Testis (tissue), 3 donors: ENCODE data around the gene NEBL. TPM values are rescaled to one million over a fixed set of nuclear protein-coding genes. Genes with fewer than 3 reads are reported as not detected.

Experiments
- DNase-seq: peaks from one replicate; pipeline ENCODE4 v3.0.0-alpha.2; 2019
- H3K27ac ChIP-seq, 2 donors: fragments of 200-600 bp; sonication (generic); one replicate each; pipeline ENCODE4 v1.5.1; 2019
- H3K27me3 ChIP-seq: fragments of 200-600 bp; sonication (generic); one replicate; pipeline ENCODE4 v1.5.1; 2019
- H3K36me3 ChIP-seq: fragments of 200-600 bp; sonication (generic); one replicate; pipeline ENCODE4 v1.5.1; 2017; ENCODE audit warnings: low read depth; ENCODE audit errors: missing control alignments
- H3K4me1 ChIP-seq: fragments of 200-600 bp; sonication (generic); one replicate; pipeline ENCODE4 v1.5.1; 2019
- H3K4me3 ChIP-seq, 2 donors: fragments of 200-600 bp; sonication (generic); one replicate each; pipeline ENCODE4 v1.5.1; 2017 to 2019
- H3K9me3 ChIP-seq: fragments of 200-600 bp; sonication (generic); one replicate; pipeline ENCODE4 v1.5.1; 2017
- CTCF ChIP-seq, 3 experiments: fragments of 450-650 bp in 2 of 3; fragments of 200-600 bp in 1 of 3; sonication (generic) in 1 of 3; IDR thresholded peaks; one replicate each; pipeline ENCODE4 v1.5.1; 2016 to 2019; ENCODE audit warnings: antibody characterized with exemption in 3 of 3, mild to moderate bottlenecking in 2 of 3, moderate library complexity in 1 of 3
- POLR2A ChIP-seq: fragments of 450-650 bp; IDR thresholded peaks from one replicate; pipeline ENCODE4 v1.6.1; 2017; ENCODE audit warnings: antibody characterized with exemption, mild to moderate bottlenecking, moderate library complexity
- WGBS, 2 donors: methylation state at CpG; one replicate each; pipeline ENCODE4 v1.1.5; 2018; 5-methylcytosine and 5-hydroxymethylcytosine counted together
- intact Hi-C: fragments of 100-400 bp; cut with DNase I; formaldehyde crosslinking; loops from one replicate; pipeline ENCODE4 v1.15.1; 2023; ENCODE audit warnings: low total_unique reads
- polyA plus RNA-seq: library from polyadenylated mRNA; stranded (reverse); fragments of 350-450 nt; fragmentation: Illumina TruSeq; extraction: RNeasy Lipid Tissue Mini Kit (QIAGEN cat#74804); gene quantifications from one replicate; pipeline ENCODE4 v1.2.3, GENCODE V29; 2014; ENCODE audit warnings: low read depth, low replicate concordance; ENCODE audit not compliant: insufficient read depth
- total RNA-seq, 2 donors: library from RNA; depleted of rRNA; stranded (reverse); fragments of >200 nt; gene quantifications; one replicate each; pipeline ENCODE4 v1.2.3, GENCODE V29; 2016

NEBL gene
- total and polyA plus RNA-seq, 3 donors from 2014 or later, result 4.9 to 20.0 (median 15.5) TPM

- intact Hi-C loops, result no loop called here
These were observed 148.6 kb downstream of the NEBL start for GRCh38 chr10:20748551-20748950.

GRCh38 chr10:20747782-20748181, 149.3 kb downstream of the NEBL start:
- Histone ChIP-seq H3K27ac (no peak overlapping the region), H3K4me1 (no peaks in the 10 kb centered on the region), H3K4me3 (no peak overlapping the region), H3K9me3 (no peaks in the 10 kb centered on the region), H3K27me3 (no peaks in the 10 kb centered on the region), H3K36me3 (no peaks in the 10 kb centered on the region)
- TF ChIP-seq POLR2A (no peak), CTCF (IDR thresholded peaks at IDR 0.05) (no peak)
- intact Hi-C loops, result no loop called here
- DNase-seq, result no peak

More at GRCh38 chr10:20748551-20748950, 148.6 kb downstream of the NEBL start:
- Histone ChIP-seq H3K9me3 (no peaks in the 10 kb centered on the region), H3K4me1 (no peaks in the 10 kb centered on the region), H3K27ac (no peak overlapping the region), H3K27me3 (no peaks in the 10 kb centered on the region), H3K4me3 (no peak overlapping the region), H3K36me3 (no peaks in the 10 kb centered on the region)
- TF ChIP-seq CTCF (IDR thresholded peaks at IDR 0.05) (no peak), POLR2A (no peak)
- 93 to 100% methylated on average over 2 of the region's 2 CpGs for WGBS, 2 donors
- no peak for DNase-seq

- Histone ChIP-seq H3K27ac (no peak overlapping the region), H3K9me3 (no peaks in the 10 kb centered on the region), H3K36me3 (no peaks in the 10 kb centered on the region), H3K4me1 (no peaks in the 10 kb centered on the region), H3K4me3 (no peak overlapping the region), H3K27me3 (no peaks in the 10 kb centered on the region)
- WGBS, 2 donors, result 80 to 90% methylated on average over 7 of the region's 7 CpGs
- intact Hi-C loops, result no loop called here
- DNase-seq, result no peak
- no peak for TF ChIP-seq CTCF (IDR thresholded peaks at IDR 0.05)
- TF ChIP-seq POLR2A, result no peak
These were observed 150.3 kb downstream of the NEBL start for GRCh38 chr10:20746856-20747255.

GRCh38 chr10:20745556-20746375, 151.3 kb downstream of the NEBL start:
- intact Hi-C loops, result no loop called here
- H3K4me1 ChIP-seq, result no peaks in the 10 kb centered on the region
- no peak overlapping the region for H3K4me3 ChIP-seq
- TF ChIP-seq POLR2A (no peak), CTCF (IDR thresholded peaks at IDR 0.05) (no peak)
- no peaks in the 10 kb centered on the region for H3K27me3 ChIP-seq
- DNase-seq, result no peak
- 83 to 93% methylated on average over 7 of the region's 7 CpGs for WGBS, 2 donors
- no peaks in the 10 kb centered on the region for H3K9me3 ChIP-seq
- no peaks in the 10 kb centered on the region for H3K36me3 ChIP-seq
- no peak overlapping the region for H3K27ac ChIP-seq

- intact Hi-C loops, result no loop called here
- Histone ChIP-seq H3K9me3 (no peaks in the 10 kb centered on the region), H3K27me3 (no peaks in the 10 kb centered on the region), H3K36me3 (no peaks in the 10 kb centered on the region), H3K4me1 (no peaks in the 10 kb centered on the region), H3K4me3 (no peak overlapping the region), H3K27ac (no peak overlapping the region)
- WGBS, 2 donors, result 80 to 81% methylated on average over 5 of the region's 5 CpGs
- DNase-seq, result no peak
- no peak for TF ChIP-seq POLR2A
- no peak for TF ChIP-seq CTCF (IDR thresholded peaks at IDR 0.05)
These were observed 152.3 kb downstream of the NEBL start for GRCh38 chr10:20744821-20745220.
